GM12878 (cell line): ENCODE measurements around the gene MAOA.

Source experiments
- ATF2 ChIP-seq: IDR thresholded peaks from 2 replicates; pipeline ENCODE4 v1.6.1; 2012; ENCODE audit warnings: low read length, inconsistent platforms
- BCL3 ChIP-seq: IDR thresholded peaks from 2 replicates; pipeline ENCODE4 v1.6.1; 2011; ENCODE audit warnings: borderline replicate concordance, low read depth, mild to moderate bottlenecking, moderate library complexity, low read length; ENCODE audit not compliant: insufficient read depth, poor library complexity, severe bottlenecking
- BHLHE40 ChIP-seq, 2 experiments: fragments of 450-650 bp in 1 of 2; IDR thresholded peaks; 2 replicates each; pipeline ENCODE4 v1.6.1; 2011 to 2017; ENCODE audit warnings: low read depth in 2 of 2, borderline replicate concordance in 1 of 2, improper control_type of control experiment in 1 of 2, low read length in 1 of 2, mild to moderate bottlenecking in 1 of 2
- CHD1 ChIP-seq: IDR thresholded peaks from 2 replicates; pipeline ENCODE4 v1.6.1; 2012; ENCODE audit warnings: low read depth, low read length, improper control_type of control experiment
- CTCF ChIP-seq, 3 experiments: IDR thresholded peaks in 2 of 3; conservative IDR thresholded peaks in 1 of 3; 2 replicates each; pipeline ENCODE4 v1.5.1; 2011; ENCODE audit warnings: low read depth in 3 of 3, low read length in 3 of 3, mild to moderate bottlenecking in 3 of 3, control low read depth in 2 of 3, moderate library complexity in 2 of 3, inconsistent platforms in 1 of 3, mixed read lengths in 1 of 3; ENCODE audit not compliant: control insufficient read depth in 2 of 3, insufficient read depth in 1 of 3; ENCODE audit errors: extremely low read depth in 1 of 3
- EP300 ChIP-seq, 2 experiments: fragments of 150-350 bp in 1 of 2; IDR thresholded peaks; 2 replicates each; pipeline ENCODE4 v1.6.1; 2011 to 2012; ENCODE audit warnings: low read depth in 2 of 2, low read length in 2 of 2, borderline replicate concordance in 1 of 2, improper control_type of control experiment in 1 of 2, inconsistent platforms in 1 of 2; ENCODE audit not compliant: control insufficient read depth in 1 of 2
- JUNB ChIP-seq: IDR thresholded peaks from 2 replicates; pipeline ENCODE4 v1.6.1; 2016; ENCODE audit warnings: antibody characterized with exemption, mild to moderate bottlenecking
- MYB ChIP-seq: fragments of 150-350 bp; IDR thresholded peaks from 2 replicates; pipeline ENCODE4 v1.6.1; 2014; ENCODE audit warnings: mild to moderate bottlenecking, low read depth, low read length, borderline replicate concordance
- POLR2A ChIP-seq: IDR thresholded peaks from 2 replicates; pipeline ENCODE4 v1.6.1; 2011; ENCODE audit warnings: low read depth, mild to moderate bottlenecking, low read length
- POLR2AphosphoS5 ChIP-seq: IDR thresholded peaks from 2 replicates; pipeline ENCODE4 v1.6.1; 2011; ENCODE audit warnings: mild to moderate bottlenecking, low read length, inconsistent platforms
- RB1 ChIP-seq: fragments of 450-650 bp; formaldehyde crosslinking; IDR thresholded peaks from 2 replicates; pipeline ENCODE4 v1.6.1; 2017; ENCODE audit warnings: mild to moderate bottlenecking, borderline replicate concordance
- SMC3 ChIP-seq: IDR thresholded peaks from 2 replicates; pipeline ENCODE4 v1.6.1; 2011; ENCODE audit warnings: low read length, improper control_type of control experiment, borderline replicate concordance
- SREBF1 ChIP-seq: IDR thresholded peaks from 2 replicates; pipeline ENCODE4 v1.6.1; 2012; ENCODE audit warnings: mild to moderate bottlenecking, low read length

- no peak for TF ChIP-seq JUNB
- TF ChIP-seq ATF2: no peak
- no peak for TF ChIP-seq MYB
- no peak for TF ChIP-seq POLR2AphosphoS5
- TF ChIP-seq POLR2A: no peak
- TF ChIP-seq RB1: no peak
- TF ChIP-seq CHD1: no peak
- TF ChIP-seq BCL3: no peak
- no peak for TF ChIP-seq CTCF (IDR thresholded peaks at IDR 0.05 in 2 of 3, conservative IDR thresholded peaks at IDR 0.05 in 1 of 3; ENCODE audit: control insufficient read depth in 2 of 3, extremely low read depth in 1 of 3, insufficient read depth in 1 of 3, low read depth in 3 of 3, low read length in 3 of 3)
- no peak for TF ChIP-seq BHLHE40 (IDR thresholded peaks at IDR 0.05; ENCODE audit: borderline replicate concordance in 1 of 2, low read depth in 2 of 2, low read length in 1 of 2)
- no peak for TF ChIP-seq SREBF1
- no peak for TF ChIP-seq SMC3
- TF ChIP-seq EP300 (IDR thresholded peaks at IDR 0.05; ENCODE audit: borderline replicate concordance in 1 of 2, control insufficient read depth in 1 of 2, low read depth in 2 of 2, low read length in 2 of 2): no peak
Measured at GRCh38 chrX:43615660-43616059, 40.4 kb upstream of the MAOA start.
